NCI-H2029 treated with DMSO at 0.1 percent for 48 hours (cell line): ENCODE measurements around the gene TNFSF9.
"Not testable (repeated sequence)": the region's sequence is repeated elsewhere in the genome, so short reads cannot be mapped to it uniquely, and the experiment has no call there.

Experiments
- DNase-seq: peaks from one replicate; lab custom pipeline; 2025; lab: John Stamatoyannopoulos, UW

TNFSF9 gene

GRCh38 chr19:6572217-6572616, 41.4 kb downstream of the TNFSF9 start:
- no peak for DNase-seq

- no peak for DNase-seq
Observed at GRCh38 chr19:6573350-6573749, 42.5 kb downstream of the TNFSF9 start.

- DNase-seq: no peak
Observed at GRCh38 chr19:6576869-6577475, 46.1 kb downstream of the TNFSF9 start.

- no peak for DNase-seq
Observed at GRCh38 chr19:6577476-6578125, 46.8 kb downstream of the TNFSF9 start.

- no peak for DNase-seq
Observed at GRCh38 chr19:6579450-6580178, 48.8 kb downstream of the TNFSF9 start.

GRCh38 chr19:6580313-6580712, 49.5 kb downstream of the TNFSF9 start:
- no peak for DNase-seq

- DNase-seq: not testable (repeated sequence)
Observed at GRCh38 chr19:6582515-6583484, 52.0 kb downstream of the TNFSF9 start.
